GM21786 (cell line): Measurements from ENCODE around the gene EPHB2.
"Not testable (repeated sequence)": the region's sequence is repeated elsewhere in the genome, so short reads cannot be mapped to it uniquely, and the experiment has no call there.

Experiments
- ATAC-seq: cut with Tn5 transposase; IDR thresholded peaks from one replicate; pipeline ENCODE4 v1.9.1; 2021; ENCODE audit not compliant: unreplicated experiment

The EPHB2 gene

DNA sequence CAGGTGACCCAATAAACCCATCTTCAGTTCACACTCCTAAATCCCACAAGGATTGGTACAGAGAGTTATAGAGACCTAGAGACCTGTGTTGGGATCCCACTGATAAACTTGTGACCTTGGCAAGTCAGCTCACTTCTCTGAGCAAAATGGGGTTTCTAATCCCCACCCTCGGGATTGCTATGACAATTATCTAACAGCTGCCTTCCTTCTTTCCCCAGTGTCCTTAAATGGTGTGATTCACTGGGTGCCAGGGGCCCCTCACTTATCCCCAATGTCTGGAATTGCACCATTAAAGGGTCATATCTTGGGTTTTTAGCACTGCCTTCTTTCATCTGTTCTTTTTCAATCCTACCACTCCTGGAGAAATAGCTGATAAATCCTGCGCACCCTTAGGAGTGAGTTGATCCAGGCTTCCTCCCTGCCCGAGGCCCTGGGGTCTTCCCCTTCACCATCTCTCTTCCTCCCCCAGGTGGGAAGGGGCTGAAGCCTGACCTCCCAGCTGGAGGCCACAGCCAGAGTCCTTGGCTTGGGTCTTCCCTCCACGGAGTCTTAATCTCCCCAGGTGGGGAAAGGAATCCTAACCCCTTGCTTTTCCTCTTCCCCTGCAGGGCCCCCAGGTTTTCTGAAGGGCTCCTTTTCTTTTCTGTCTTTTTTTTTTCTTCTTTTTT lies 222.3 kb downstream of the EPHB2 start:
- ATAC-seq = no peak

DNA sequence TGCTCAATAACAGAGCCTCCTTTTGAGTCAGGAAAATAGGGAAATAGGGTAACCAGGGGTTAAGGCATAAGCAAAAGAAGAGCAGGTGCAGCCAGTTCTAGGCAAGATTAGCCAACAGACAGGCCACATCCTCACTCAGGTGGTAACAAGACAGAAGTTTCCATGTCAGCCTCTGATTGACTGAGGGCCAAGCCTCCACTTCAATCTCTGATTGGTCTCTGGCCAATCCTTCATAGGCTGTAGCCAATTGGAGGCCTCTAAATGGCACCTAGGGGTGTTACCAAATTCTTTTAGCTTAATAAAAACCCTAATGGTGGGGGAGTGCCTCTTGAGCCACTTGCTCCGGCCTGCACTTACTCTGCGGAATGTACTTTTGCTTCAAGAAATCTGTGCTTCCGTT lies 224.8 kb downstream of the EPHB2 start:
- ATAC-seq = no peak

DNA sequence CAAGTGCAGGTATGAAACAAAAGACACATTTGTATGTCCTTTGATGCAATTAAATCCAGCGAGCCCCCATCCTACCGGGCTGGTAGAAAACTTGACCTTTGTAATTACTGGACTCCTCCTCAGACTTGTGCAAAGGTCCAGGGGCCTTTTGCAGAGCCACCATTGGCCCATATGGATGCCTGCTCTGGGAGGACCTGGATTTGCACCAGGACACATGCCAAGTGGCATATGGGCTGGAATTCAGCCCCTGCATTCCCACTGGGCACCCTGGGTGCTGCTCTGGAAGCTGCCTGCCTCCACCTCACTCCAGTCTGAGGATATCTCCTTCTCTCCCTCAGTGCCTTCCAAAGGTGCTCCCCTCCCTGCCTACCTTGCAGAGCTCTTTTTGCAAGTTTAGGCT lies 226.0 kb downstream of the EPHB2 start:
- ATAC-seq = no peak

DNA sequence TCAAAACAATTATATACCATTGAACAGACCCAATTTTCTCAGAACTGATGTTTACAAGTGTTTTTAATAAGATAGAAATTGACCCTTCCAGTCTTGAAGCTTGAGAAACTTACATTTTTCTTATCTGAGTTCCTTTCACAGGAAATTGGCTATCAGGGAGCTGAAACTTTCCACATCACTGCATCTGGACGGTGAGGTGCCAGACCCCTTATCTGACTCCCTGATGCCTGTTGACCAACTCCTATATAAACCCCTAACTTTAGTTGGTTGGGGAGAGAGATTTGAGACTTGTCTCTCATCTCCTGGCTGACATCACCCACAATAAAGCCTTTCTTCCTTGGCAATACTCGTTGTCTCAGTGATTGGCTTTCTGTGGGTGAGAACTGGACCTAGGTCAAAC lies 230.6 kb downstream of the EPHB2 start:
- no peak for ATAC-seq

GRCh38 chr1:22944346-22945055 lies 233.9 kb downstream of the EPHB2 start:
- ATAC-seq = no peak

DNA sequence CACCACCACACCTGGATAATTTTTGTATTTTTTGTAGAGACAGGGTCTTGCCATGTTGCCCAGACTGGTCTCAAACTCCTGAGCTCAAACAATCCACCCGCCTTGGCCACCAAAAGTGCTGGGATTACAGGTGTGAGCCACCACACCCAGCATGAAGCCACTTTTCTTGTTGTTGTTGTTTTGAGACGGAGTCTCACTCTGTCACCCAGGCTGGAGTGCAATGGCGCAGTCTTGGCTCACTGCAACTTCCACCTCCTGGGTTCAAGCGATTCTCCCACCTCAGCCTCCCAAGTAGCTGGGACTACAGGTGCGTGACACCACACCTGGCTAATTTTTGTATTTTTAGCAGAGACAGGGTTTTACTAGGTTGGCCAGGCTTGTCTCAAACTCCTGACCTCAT lies 234.5 kb downstream of the EPHB2 start:
- ATAC-seq = not testable (repeated sequence)

- no peak for ATAC-seq
Measured at GRCh38 chr1:22949822-22950331, 239.2 kb downstream of the EPHB2 start.

- ATAC-seq = no peak
Measured at GRCh38 chr1:22951796-22952195, 241.2 kb downstream of the EPHB2 start.

GRCh38 chr1:22952694-22953056 lies 242.0 kb downstream of the EPHB2 start:
- no peak for ATAC-seq

GRCh38 chr1:22953057-22953739 lies 242.6 kb downstream of the EPHB2 start:
- ATAC-seq = no peak

DNA sequence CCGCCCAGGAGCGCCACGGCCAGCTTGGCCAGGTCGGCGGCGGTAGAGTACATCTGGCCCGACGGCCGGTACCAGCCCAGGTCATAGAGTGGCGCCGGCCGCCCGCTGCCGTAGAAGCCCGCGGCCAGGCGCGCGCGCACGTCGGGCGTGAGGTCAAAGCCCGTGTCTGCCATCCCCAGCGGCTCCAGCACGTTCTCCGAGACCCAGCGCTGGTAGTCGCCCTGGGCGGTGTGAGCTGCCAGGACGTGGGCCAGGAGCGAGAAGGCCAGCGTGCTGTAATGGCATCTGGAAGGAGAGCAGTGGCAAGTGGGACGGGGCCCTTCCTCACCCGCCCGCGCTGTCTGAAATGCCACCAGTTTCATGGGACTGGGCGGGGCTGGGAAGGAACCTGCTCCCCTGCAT lies 243.1 kb downstream of the EPHB2 start:
- no peak for ATAC-seq

DNA sequence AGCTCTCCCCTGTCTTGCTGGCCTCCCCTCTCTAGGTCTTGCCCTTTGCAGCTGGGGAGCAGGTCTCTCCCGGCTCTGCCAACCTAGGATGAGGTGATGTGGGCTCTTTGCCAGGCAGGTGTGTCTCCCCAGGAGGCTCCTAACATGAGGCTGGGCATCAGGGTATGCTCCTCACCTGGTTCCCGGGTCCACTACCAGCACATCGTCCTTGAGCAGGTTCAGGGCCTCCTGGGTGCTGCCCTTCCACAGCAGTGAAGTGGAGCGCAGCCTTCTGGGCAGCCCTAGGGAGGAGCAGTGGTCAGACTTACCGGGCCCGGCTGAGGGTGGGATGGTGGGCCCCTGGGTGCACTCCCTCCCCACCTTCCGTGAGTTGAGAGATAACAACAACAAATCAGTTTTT lies 244.5 kb downstream of the EPHB2 start:
- no peak for ATAC-seq

DNA sequence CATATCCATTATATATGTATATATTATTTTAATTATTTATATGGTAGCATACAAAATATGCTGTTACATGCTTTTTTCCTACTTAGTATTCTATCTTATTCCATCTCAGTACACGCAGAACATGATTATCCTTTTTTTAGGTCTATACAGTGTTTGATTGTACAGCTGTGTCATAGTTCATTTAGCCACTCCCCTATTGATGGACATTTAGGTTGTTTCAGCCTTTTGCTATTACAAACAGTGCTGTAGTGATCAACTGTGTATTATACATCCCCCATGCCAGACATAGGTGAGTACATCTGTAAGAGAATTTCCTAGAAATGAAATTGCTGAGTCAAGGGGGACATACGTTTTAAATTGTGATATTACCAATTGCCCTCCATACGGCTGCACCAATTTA lies 246.4 kb downstream of the EPHB2 start:
- no peak for ATAC-seq

- ATAC-seq = no peak
Measured at GRCh38 chr1:22958556-22958955, 247.9 kb downstream of the EPHB2 start.

DNA sequence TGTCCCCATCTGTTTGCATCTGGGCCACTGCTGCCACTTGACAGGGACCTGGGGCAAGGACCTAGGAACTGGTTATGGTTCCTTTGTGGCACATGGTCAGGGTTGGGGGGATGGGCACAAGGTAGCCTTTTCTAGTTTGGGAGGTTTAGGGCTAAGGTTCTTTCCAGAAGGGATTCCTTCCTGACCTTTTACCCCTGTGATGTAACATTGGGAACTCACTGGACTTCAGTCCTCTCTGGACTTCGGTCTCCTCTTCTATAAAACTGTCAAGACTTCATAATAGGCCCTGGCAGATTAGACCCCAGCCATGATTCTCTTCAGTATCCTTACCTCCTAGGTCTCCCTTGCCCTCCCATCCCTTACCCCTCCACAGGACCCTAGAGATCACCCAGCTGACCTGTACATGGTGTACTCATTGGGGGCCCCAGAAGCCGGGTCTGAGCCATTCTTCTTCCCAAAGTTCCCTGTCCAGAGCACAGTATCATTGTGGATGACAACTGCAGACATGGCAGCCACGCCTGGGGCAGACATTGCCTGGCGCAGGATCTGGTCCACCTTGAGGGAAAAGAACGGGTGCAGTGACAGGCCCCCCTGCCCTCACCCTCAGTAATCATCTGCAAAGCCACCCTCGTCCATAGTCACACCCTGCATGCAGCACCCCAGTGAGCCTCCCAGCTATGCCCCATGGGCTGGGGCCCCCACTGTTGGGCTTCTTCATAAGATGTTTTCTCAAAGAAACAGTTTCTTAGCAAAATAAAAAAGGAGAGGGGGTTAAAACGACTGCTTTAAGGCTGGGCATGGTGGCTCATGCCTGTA lies 249.1 kb downstream of the EPHB2 start:
- no peak for ATAC-seq

- no peak for ATAC-seq
Measured at GRCh38 chr1:22962558-22962957, 251.9 kb downstream of the EPHB2 start.

DNA sequence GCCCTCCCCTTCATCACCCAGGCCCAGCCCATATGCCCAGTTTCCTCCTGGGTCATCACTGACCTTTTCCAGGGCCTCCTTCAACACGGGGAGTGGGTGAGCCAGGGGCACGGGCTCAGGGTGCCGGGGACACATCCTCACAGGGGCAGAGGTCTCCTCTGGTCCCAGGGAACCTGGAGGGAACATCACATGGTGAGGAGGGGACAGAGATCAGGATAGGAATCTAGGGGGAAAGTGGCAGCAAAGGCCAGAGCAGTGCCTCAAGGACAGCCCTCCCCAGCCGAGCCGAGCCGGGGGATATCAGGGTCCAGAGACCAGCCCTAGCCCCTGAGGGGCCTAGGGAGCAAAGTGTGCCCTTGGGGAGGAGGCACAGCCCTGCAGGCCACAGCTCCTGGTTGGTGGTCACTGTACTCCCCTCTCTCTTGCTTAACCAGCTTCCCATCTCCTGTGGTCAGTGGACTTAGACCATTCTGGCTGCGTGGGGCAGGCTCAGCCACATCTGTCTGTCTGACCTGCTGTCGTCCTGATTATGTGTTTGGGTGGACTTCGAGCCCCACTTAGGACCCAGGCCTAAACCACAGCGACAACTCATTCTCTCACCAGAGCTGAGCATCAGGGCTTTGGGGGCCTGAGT lies 252.5 kb downstream of the EPHB2 start:
- no peak for ATAC-seq

DNA sequence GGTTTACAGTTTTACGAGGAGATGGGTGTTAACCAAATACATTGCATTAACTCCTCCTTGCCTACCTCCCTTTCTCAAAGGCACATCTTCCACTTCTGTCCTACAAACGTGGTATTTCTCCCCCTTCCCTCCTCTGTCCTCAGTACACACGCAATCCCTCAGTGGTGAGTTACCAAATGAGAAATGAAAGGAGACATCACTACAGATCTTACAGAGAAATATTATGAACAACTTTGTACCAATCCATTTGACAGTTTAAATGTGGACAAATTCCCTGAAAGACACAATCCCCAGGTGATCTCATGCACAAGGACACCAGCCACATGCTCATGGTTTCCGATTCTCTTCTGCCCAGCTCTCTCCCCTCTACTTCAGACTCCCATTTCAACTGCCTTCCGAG lies 255.7 kb downstream of the EPHB2 start:
- ATAC-seq = no peak

DNA sequence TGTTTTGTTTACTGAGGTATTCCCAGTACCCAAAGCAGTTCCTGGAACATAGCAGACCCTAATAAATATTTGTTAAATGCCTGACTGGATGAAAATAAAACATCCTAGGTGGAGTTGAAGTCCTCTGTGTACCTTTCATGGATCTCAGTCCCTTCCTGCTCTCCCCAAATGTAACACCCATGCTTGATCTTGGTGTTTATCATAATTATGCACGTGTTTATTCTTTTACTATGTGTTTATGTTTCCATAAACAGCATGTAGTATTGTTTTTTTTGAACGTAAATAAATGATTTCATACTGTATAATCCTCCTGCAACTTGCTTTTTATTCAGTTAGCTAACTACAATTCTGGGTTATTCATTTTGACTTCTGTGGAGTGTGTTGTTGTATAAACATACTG lies 257.2 kb downstream of the EPHB2 start:
- ATAC-seq = no peak

GRCh38 chr1:22969304-22969709 lies 258.7 kb downstream of the EPHB2 start:
- no peak for ATAC-seq

- no peak for ATAC-seq
Measured at GRCh38 chr1:22970096-22970495, 259.5 kb downstream of the EPHB2 start.
